ENCODE results near the gene IQSEC2.

DNA sequence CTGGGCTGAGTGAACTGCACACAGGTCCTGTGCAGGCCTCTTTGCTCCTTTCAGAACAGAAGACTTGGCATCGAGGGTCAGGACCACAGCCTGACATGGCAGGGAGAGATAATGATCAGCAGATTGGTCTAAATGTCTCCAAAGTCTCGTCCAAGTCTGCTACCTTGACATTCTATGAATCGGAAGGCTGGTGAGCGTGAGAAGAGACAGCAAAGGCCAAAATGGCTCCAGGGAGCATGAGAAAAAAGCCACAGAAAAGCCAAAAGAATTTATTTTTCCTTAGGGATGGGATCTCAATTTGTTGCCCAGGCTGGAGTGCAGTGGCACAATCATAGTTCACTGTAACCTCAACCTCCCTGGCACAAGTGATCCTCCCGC lies 32.3 kb upstream of the IQSEC2 start:
- no peak for TF ChIP-seq HMGA1 (CRISPR knock-in tag; conservative IDR thresholded peaks at IDR 0.05)
- TF ChIP-seq, protein P1, sequence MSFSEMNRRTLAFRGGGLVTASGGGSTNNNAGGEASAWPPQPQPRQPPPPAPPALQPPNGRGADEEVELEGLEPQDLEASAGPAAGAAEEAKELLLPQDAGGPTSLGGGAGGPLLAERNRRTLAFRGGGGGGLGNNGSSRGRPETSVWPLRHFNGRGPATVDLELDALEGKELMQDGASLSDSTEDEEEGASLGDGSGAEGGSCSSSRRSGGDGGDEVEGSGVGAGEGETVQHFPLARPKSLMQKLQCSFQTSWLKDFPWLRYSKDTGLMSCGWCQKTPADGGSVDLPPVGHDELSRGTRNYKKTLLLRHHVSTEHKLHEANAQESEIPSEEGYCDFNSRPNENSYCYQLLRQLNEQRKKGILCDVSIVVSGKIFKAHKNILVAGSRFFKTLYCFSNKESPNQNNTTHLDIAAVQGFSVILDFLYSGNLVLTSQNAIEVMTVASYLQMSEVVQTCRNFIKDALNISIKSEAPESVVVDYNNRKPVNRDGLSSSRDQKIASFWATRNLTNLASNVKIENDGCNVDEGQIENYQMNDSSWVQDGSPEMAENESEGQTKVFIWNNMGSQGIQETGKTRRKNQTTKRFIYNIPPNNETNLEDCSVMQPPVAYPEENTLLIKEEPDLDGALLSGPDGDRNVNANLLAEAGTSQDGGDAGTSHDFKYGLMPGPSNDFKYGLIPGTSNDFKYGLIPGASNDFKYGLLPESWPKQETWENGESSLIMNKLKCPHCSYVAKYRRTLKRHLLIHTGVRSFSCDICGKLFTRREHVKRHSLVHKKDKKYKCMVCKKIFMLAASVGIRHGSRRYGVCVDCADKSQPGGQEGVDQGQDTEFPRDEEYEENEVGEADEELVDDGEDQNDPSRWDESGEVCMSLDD (CRISPR knock-in tag; IDR thresholded peaks at IDR 0.05; ENCODE audit: borderline replicate concordance), result no peak
- no peak for TF ChIP-seq YEATS4 (CRISPR knock-in tag; IDR thresholded peaks at IDR 0.05; ENCODE audit: borderline replicate concordance)
- no peak for TF ChIP-seq ZHX1 (CRISPR knock-in tag; IDR thresholded peaks at IDR 0.05; ENCODE audit: low read depth)
- no peak for TF ChIP-seq BRCA1 (CRISPR knock-in tag; IDR thresholded peaks at IDR 0.05)
- TF ChIP-seq CTCF (CRISPR knock-in tag; IDR thresholded peaks at IDR 0.05), result no peak
- no peak for TF ChIP-seq TBL1XR1 (IDR thresholded peaks at IDR 0.05; ENCODE audit: borderline replicate concordance, low read length, partially characterized antibody)
- TF ChIP-seq SMARCE1 (IDR thresholded peaks at IDR 0.05; ENCODE audit: borderline replicate concordance), result no peak
- TF ChIP-seq ZNF609 (CRISPR knock-in tag; IDR thresholded peaks at IDR 0.05; ENCODE audit: borderline replicate concordance), result no peak
- TF ChIP-seq SMAD3 (CRISPR knock-in tag; IDR thresholded peaks at IDR 0.05), result no peak
- no peak for TF ChIP-seq ARNT (IDR thresholded peaks at IDR 0.05)
- TF ChIP-seq CREB1 (IDR thresholded peaks at IDR 0.05), result no peak
- no peak for TF ChIP-seq CREB1 (CRISPR knock-in tag; IDR thresholded peaks at IDR 0.05)
